Liver (tissue), 3 donors: ENCODE measurements around the gene DOK6.

Experiments used
- ATF3 ChIP-seq: IDR thresholded peaks from 2 replicates; pipeline ENCODE4 v1.6.1; 2016; ENCODE audit warnings: antibody characterized with exemption
- CTCF ChIP-seq: fragments of 150-350 bp; IDR thresholded peaks from 2 replicates; pipeline ENCODE4 v1.5.1; 2017; ENCODE audit warnings: improper control_type of control experiment, low read depth, low read length; ENCODE audit not compliant: missing input control
- FOXA1 ChIP-seq: IDR thresholded peaks from 2 replicates; pipeline ENCODE4 v1.6.1; 2016; ENCODE audit warnings: antibody characterized with exemption
- GABPA ChIP-seq, 2 donors: IDR thresholded peaks in 1 of 2; conservative IDR thresholded peaks in 1 of 2; 2 replicates each; pipeline ENCODE4 v1.6.1; 2016; ENCODE audit warnings: antibody characterized with exemption in 2 of 2, mild to moderate bottlenecking in 1 of 2, moderate library complexity in 1 of 2
- JUND ChIP-seq, 2 donors: IDR thresholded peaks; 2 replicates each; pipeline ENCODE4 v1.6.1; 2016; ENCODE audit warnings: antibody characterized with exemption in 2 of 2
- MAX ChIP-seq: IDR thresholded peaks from 2 replicates; pipeline ENCODE4 v1.6.1; 2016; ENCODE audit warnings: antibody characterized with exemption
- NR2F2 ChIP-seq: IDR thresholded peaks from 2 replicates; pipeline ENCODE4 v1.6.1; 2016; ENCODE audit warnings: antibody characterized with exemption
- RAD21 ChIP-seq, 2 donors: IDR thresholded peaks; 2 replicates each; pipeline ENCODE4 v1.6.1; 2016; ENCODE audit warnings: antibody characterized with exemption in 2 of 2, mild to moderate bottlenecking in 2 of 2
- REST ChIP-seq: IDR thresholded peaks from 2 replicates; pipeline ENCODE4 v1.6.1; 2016; ENCODE audit warnings: antibody characterized with exemption, mild to moderate bottlenecking
- SP1 ChIP-seq: IDR thresholded peaks from 2 replicates; pipeline ENCODE4 v1.6.1; 2018; ENCODE audit warnings: antibody characterized with exemption, mild to moderate bottlenecking
- TAF1 ChIP-seq: conservative IDR thresholded peaks from 2 replicates; pipeline ENCODE4 v1.6.1; 2016; ENCODE audit warnings: antibody characterized with exemption, mild to moderate bottlenecking
- YY1 ChIP-seq: IDR thresholded peaks from 2 replicates; pipeline ENCODE4 v1.6.1; 2016; ENCODE audit warnings: antibody characterized with exemption, mild to moderate bottlenecking
- ZBTB33 ChIP-seq: IDR thresholded peaks from 2 replicates; pipeline ENCODE4 v1.6.1; 2016; ENCODE audit warnings: antibody characterized with exemption
- donor health status: healthy.
- donor health status: healthy.

GRCh38 chr18:69557282-69557681 is 156.6 kb downstream of the DOK6 start:
- no peak for TF ChIP-seq NR2F2
- TF ChIP-seq CTCF: no peak
- TF ChIP-seq JUND (IDR thresholded peaks at IDR 0.05): no peak
- TF ChIP-seq GABPA (IDR thresholded peaks at IDR 0.05 in 1 of 2, conservative IDR thresholded peaks at IDR 0.05 in 1 of 2): no peak
- TF ChIP-seq RAD21 (IDR thresholded peaks at IDR 0.05): no peak
- no peak for TF ChIP-seq YY1
- no peak for TF ChIP-seq FOXA1
- no peak for TF ChIP-seq MAX
- no peak for TF ChIP-seq SP1
- TF ChIP-seq REST: no peak
- TF ChIP-seq ZBTB33: no peak
- TF ChIP-seq TAF1: no peak
- TF ChIP-seq ATF3: no peak
